Superior temporal gyrus (tissue), 1 donor: ENCODE measurements around the gene TRPM2.

Experiments
- DNase-seq: peaks from one replicate; pipeline ENCODE4 v3.0.0-alpha.2; 2016; ENCODE audit errors: extremely low spot score

Gene TRPM2

DNA sequence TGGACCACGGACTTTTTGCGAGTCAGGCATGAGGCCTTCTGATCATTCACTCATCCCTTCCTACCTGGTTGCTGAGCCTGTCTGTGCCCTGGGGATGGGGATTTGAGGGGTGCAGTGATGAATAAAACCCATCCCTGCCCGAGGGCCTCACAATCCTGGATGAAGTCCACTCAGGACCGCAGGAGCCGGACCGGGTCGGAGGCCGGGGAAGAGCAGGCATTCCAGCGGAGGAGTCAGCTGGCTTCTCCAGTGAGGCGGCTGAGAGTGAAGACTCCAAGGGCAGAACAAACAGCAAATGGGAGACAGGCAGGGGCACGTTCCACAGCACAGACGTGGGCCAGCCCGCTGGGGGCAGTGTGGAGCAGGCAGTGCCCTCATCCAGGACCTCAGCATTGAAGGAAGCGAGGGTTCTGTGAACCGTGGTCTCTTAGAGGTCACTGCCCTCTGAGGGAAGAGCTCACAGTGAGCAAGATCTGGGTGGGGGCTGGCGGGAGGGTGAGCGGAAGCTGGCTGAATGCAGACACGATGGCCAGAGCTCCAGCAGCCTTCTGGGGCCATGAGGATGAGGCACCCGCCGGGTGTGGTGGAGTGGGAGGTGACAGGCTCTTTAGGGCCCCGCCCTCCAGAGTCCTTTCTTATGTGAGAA lies 91.0 kb downstream of the TRPM2 start:
- no peak for DNase-seq

DNA sequence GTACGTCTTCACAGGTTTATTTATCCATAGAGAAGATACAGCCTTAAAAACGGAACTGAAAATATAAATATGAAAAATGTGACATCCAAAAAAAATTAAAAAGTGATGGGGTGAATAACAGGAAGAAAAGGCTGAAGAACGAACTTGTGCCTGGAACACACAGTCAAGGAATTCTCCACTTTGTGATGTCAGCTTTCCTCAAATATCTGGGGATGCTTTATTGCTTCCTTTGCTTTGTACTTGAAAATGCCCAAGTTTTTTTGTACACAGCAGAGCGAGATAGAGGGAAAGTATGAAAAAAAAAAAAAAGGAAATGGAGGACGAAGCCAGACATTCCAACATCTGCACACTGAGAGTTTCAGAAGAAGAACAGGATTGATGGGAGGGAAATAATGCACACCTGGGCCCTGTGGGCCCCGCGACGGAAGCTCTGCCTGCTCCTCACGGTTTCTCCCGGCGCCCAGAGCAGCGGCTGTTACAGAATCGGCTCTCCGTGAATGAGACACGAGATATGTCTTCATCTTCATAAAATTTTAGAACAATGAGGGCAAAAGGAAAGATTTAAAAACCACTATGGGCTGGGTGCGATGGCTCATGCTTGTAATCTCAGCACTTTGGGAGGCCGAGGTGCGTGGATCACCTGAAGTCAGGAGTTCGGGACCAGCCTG lies 91.9 kb downstream of the TRPM2 start:
- no peak for DNase-seq

DNA sequence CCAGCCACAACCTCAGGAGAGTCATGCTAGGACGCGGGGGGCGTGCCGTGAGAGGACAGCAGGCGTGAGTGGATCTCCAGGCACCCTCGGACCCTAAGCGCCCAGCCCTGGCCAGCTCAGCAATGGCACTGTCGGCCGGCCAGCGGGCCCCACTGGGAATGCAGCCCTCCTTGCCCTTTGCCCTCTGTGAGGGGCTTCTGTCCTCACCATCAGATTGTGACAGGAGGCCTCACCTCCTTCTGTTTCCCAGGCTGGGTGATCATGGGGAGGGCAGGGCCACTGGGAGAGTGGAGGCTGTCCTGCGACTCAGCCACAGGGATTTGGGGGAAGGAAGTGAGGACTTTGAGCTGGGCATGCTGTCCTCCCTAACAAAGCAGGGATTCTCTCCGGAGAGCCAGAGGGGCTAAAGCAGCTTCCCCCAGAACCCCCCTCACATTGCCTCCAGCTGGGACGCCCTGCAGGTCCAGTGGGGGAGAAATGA lies 95.3 kb downstream of the TRPM2 start:
- DNase-seq: no peak

DNA sequence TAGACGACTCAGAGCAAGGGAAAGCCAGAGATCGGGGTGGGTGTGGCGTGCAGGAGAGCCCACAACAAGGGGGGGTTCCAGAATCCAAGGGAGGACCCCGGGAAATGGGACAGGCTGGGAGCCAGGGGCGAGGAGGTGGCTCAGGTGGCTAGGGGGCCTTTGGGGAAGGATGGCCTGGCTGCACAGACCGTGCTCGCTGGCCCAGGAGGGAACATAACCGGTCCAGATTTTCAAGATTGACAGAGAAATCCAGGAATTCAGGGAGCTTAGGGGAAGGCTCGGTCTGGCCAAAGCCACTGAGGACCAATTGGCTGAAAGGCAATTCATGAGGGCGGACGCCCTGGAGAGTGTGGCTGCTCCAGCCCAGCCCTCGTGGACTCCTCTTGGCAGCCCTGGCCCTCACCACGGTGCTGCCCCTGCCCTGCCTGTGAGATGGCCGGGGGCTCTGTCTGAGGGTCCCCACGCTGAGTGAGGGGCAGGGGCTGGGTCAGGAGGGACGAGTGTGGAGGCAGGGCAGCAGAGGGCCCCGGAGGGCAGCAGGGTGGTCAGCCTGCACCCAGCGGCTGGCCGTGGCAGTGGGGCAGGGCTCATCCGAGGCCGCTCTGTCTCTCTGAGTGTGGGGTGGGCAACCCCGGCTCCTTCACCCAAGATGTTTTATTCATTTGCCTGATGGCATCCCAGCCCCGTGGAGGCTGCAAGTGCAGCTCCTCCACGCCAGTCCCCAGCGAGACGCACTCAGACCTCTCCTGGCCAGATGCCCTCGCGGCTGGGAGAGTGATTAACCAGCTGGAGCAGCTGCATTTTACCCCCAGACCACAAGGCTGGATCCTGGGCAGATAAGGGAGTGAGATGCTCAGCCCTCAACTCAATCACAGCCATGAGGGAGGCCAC lies 96.3 kb downstream of the TRPM2 start:
- DNase-seq: no peak

DNA sequence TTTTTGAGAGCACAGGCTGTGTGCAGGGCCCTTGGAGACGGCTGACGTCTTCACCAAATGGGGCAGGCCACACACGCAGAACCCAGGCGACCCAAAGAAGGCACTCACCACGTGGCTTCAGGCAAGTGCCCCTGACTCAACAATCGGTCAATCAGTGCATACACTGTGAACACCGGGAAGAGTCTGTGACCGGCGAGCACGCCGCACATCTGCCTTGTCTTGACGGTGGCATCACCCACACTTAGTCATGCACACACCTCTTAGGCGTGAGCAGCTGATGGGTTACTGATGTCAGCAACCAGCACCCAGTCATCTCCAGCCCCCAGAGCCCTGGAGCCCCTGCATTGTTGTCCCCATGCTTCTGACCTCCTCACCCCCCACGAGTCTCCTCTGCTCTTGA lies 97.0 kb downstream of the TRPM2 start:
- DNase-seq: no peak

DNA sequence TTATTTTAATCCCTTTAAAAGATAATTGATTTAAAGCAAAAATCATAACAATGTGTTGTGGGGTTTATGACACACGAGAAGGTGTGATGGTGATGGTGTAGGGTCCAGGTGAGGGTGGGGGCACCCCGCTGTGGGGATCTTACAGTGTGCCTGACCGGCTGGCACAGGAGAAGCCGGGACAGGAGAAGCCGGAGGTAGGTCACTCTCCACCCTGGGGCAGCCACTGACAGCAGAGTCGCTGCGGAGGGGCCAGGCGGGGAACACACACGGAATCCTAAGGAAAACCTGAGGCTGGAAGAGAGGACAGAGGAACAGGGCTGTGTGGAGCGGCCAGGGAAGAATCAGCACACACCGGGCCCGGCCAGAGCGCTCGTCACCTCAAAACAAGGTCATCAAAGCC lies 97.6 kb downstream of the TRPM2 start:
- no peak for DNase-seq

DNA sequence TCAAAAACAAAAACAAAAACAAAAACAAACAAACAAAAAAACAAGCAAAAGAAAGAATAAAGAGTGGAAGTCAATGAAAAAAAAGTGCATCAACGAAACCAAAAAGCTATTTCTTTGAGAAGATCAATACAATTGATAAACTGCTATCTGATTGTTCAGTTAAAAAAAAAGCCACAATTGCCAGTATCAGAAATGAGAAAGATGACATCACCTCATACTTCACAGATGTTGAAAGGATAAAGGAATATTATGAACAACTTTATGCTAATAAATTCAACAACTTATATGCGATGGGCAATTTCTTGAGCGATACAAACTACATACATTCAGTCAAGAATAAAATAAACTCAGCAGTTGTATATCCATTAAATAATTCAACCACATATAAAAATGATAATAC lies 99.7 kb downstream of the TRPM2 start:
- DNase-seq: no peak

DNA sequence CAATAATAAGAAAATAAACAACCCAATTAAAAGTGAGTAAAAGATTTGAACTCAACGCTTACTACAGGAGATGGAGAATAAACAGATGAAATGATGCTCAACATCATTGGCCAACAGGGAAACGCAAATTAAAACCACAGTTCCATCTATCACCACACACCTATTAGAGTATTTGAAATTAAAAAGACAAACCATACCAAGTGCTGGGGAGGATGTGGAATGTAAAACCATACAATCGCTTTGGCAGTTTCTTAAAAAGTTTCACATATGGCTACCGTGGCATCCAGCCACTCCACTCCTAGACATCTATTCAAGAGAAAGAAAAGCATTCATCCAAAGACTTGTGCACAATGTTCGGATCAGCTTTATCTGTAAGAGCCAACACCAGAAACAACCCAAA lies 100.6 kb downstream of the TRPM2 start:
- DNase-seq: no peak

DNA sequence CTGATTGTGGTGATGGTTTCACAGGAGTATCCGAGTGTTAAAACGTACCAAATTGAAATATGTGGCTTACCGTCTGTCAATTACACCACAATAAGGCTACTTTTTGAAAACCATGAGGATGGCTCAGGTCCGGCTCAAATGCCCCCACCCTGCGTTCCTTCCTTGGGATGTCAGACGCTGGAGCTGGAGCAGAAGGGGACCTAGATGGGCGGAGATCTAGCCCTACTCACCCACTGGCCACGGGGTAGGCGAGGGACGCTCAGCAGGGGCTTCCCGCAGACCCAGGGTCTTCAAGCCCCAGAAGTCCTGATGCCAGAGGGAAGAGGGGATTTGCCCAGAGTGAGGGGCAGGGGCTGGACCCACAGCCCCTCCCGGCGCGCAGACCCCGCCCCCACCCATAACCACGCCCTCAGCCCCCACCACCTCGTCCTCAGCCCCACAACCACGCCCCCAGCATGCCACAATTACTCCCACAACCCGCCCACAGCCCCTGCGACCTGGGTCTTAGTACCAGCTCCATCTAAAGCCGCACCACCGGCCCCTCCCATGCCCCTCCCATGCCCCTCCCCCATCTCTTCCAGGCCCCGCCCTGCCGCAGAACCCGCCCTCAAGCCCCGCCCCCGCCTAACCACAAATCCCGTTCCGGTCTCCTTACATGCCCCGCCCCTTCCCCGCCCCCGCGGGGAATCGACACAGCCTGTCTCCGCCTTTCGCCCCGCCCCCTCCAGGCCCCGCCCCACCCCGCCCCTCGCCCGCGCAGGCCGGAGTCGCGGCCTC lies 101.5 kb downstream of the TRPM2 start, which contains the start of gene LRRC3:
Gene LRRC3, plus strand, starts transcription at position 764 of the 777 bp plus-strand sequence. CDS start 1,135 bp downstream, outside the sequence.
- DNase-seq: no peak

DNA sequence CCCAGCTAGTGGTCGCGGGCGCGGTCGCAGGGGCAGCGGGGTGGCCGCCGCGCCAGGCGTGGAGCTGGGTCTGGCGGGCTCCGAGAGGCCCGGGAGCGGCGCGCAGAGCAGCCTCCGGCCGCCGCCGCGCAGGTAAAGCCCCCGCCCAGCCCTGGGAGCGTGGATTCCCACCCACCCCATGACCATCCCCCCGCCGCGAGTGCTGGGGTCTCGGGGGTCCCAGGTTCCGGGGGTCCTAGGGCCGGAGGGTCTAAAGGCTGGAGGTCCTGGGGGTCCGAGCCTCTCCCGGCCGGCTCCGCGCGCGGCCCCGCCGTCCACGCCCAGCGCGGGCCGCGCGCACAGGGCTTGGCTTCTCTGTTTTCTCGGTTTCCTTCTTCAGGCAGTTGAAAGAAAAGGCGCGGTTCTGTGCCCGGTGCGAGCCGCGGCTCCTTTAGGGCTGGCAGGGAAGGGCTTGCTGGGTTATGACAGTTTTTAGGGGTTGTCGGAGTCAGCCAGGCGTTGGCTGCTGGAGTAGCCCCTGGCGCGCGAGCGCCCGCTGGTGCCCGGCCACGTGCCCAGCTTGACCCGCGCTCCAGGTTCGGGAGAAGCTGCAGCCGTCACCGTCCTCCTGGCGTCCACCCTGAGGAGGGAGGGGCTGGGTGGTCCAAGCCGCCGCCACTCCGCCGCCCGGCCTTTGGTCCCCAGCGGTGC lies 102.2 kb downstream of the TRPM2 start:
- no peak for DNase-seq

DNA sequence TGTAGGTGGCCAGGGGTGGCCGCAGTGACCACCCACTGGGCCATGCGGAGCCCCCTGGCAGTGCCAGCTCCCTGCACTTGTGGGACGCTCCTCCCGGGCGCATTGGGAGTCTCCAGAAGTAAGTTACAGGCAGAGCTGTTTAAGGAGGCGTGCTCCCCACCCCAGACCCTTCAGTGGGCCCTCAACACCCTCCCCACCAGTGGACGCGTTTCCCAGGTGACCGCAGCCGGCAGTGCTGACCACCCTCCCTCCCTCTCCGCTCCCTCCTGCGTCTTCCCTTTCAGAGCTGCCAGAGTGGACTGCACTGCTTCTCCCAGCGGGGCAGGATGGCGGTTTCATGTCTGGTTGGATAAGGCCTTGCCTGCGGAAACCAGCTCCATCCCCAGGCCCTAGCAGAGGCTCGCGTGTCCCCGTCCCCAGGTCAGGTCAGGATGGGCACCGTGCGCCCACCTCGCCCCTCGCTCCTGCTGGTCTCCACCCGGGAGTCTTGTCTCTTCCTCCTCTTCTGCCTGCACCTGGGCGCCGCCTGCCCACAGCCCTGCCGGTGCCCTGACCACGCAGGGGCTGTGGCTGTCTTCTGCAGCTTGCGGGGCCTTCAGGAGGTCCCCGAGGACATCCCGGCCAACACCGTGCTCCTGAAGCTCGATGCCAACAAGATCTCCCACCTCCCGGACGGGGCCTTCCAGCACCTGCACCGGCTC lies 102.9 kb downstream of the TRPM2 start:
- no peak for DNase-seq

DNA sequence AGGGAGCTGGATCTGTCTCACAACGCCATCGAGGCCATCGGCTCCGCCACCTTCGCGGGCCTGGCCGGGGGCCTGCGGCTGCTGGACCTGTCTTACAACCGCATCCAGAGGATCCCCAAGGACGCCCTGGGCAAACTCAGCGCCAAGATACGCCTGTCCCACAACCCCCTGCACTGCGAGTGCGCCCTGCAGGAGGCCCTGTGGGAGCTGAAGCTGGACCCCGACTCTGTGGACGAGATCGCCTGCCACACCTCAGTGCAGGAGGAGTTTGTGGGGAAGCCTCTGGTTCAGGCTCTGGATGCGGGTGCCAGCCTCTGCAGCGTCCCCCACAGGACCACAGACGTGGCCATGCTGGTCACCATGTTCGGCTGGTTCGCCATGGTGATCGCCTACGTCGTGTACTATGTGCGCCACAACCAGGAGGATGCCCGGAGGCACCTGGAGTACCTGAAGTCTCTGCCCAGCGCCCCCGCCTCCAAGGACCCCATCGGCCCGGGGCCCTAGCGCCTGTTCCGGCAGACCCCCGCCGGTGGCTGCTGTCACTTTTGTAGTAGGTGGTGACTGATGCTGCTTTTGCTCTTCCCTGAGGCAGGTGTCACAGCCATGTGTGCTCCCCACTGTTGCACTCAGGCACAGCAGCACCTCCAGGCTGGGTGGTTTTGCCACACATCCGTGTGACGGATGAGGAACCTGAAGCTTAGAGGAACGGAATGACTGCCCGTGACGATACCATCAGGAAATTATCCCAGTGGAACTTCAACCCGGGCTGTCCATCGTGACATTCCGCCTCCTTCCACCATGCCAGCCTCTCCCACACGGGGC lies 103.7 kb downstream of the TRPM2 start:
- DNase-seq: no peak

DNA sequence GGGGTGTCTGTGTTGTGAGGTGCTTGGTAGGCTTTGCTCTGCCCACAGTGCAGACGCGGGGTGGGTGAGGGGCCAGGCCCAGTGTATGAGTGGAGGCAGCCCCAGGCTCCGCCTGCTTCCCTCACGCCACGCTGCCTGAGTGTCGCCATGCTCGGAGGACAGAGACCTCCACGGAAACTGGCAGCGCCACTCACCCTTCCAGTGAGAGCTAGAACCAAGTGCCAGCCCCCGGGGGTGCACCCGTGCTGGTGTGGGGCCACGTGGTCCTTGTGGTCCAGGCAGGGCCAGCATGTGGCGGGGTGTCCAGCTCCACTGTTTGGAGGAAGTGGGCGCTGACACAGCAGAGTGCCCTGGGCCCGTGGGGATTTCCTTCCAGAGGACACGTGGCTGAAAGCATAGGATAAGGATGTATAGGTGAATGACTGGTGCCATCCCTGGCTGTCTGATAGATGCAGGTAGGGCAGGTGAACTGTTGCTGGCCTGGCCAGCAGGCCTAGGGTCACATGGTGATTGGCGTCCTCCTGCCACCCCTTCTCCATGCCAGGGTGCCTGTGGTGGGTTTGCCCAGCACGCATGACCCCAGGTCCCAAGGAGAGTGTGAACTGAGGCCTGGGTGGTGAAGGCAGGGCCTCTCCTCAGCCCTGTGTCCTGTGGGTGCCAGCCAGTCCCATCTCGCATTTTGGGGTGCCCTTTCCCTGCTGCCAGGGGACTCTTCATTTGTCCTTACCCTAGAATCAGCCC lies 105.7 kb downstream of the TRPM2 start:
- no peak for DNase-seq

DNA sequence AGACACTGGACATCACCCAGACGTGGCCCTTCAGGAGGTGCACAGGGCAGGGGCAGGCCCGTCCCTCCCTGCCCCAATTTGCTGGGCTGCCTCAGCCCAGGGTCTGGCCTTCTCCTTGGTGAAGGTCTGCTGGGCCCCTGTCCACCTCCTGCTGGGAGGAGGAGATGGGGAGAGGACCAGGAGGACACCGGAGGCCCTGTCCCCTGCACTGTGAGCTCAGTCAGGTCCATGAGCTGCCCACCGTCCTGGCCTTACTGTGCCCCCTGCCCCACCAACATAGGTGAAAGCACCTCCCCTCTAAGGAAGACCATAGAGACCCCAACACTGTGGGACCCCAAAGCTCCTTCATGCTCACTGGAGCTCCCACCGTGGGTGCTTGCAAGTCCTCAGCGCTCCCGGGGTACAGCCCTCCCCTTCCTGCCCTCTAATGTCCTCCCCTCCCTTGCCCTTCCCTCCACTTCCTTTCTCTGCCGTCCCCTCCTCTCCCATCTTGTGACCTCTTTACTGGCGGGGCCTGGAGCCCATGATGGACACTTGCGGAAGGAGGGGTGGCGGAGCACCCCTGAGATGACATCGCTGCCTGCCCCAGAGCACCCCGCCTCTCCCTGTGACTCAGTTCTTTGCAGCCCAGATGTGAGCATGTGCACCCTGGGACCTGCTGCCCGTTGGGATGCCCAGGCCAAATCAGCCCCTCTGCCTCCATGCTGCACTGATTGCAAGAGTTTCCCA lies 106.5 kb downstream of the TRPM2 start:
- no peak for DNase-seq

DNA sequence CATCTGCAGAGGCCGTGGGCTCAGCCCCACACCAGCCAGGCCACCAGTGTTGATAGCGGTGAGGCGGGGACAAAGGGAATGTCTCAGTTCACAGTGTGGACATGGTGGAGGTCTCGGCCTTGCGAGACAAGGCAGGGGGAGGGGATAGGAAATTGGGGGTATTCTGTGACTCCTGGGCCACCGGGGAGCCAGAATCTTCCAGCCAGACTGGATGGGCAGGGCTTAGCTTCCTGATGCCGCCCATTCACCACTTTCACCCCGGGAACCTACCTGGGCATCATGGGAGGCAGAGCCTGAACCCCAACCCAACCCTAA lies 107.0 kb downstream of the TRPM2 start:
- DNase-seq: no peak

DNA sequence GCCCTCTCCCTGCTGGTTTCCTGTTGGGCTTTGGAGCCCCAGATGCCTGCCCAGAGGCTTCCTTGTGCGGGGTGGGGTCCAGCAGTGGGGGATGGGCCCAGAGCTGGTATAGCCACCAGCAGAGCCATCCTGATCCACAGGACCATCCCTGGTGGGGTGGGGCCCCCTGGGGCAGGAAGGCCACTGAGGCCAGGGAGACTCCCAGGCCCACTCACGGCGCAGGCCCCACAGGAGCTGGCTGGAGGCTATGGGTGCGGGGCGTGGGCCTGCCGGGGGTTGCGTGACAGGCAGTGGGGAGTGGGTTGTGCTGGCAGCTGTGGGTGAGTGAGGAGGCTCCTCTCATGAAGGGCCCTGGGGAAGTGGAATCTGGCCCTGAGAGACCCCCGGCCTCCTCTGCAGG lies 107.6 kb downstream of the TRPM2 start:
- no peak for DNase-seq

DNA sequence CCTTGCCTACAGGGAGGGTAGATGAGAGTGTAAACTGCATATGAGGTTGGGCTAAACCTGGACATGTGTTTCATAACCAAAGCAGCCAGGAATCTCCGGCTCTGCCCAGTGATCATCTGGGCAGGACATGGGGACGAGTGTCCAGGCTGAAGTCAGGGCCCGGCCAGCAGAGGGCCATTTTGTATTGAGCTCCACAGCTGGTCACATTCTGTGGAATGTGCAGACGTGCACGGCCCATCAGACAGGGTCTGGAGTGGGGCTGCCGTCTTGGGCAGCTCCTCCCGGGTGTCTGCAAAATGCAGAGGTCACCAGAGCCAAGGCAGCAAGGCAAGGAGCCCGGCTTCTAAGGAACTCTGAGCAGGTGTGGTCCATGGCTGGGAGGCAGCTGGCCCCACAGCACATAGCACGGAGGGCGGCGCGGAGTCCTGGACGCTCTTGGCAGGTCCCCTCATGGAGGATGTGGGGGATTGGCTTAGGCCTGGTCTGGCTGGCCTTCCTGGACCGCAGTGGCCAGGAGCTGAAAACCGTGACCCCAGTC lies 108.1 kb downstream of the TRPM2 start:
- no peak for DNase-seq
